Mucosa of rectum (tissue), 2 donors: Measurements from ENCODE around the gene FRA10AC1.

Experiments used
- H3K27ac ChIP-seq, 2 donors: one replicate each; pipeline ENCODE4 v1.7.0; 2013; ENCODE audit warnings: inconsistent platforms in 2 of 2, low read depth in 2 of 2, low read length in 2 of 2
- H3K27me3 ChIP-seq, 2 donors: one replicate each; pipeline ENCODE4 v1.7.0; 2013; ENCODE audit warnings: low read length in 2 of 2; ENCODE audit not compliant: control insufficient read depth in 2 of 2, insufficient read depth in 2 of 2
- H3K36me3 ChIP-seq, 2 donors: one replicate each; pipeline ENCODE4 v1.7.0; 2013; ENCODE audit warnings: low read length in 2 of 2; ENCODE audit not compliant: control insufficient read depth in 2 of 2, insufficient read depth in 2 of 2
- H3K4me1 ChIP-seq, 2 donors: one replicate each; pipeline ENCODE4 v1.7.0; 2013; ENCODE audit warnings: low read length in 2 of 2, mild to moderate bottlenecking in 1 of 2; ENCODE audit not compliant: control insufficient read depth in 2 of 2, insufficient read depth in 2 of 2
- H3K4me3 ChIP-seq, 2 donors: one replicate each; pipeline ENCODE4 v1.7.0; 2013; ENCODE audit warnings: low read length in 2 of 2
- H3K9ac ChIP-seq, 2 donors: one replicate each; pipeline ENCODE4 v1.7.0; 2013; ENCODE audit warnings: low read length in 2 of 2, low read depth in 1 of 2, mild to moderate bottlenecking in 1 of 2
- H3K9me3 ChIP-seq, 2 donors: one replicate each; pipeline ENCODE4 v1.7.0; 2013; ENCODE audit warnings: low read length in 2 of 2; ENCODE audit not compliant: control insufficient read depth in 2 of 2
- donor health status: healthy.
- donor health status: Normal muscosa, but diverticular disease.

The FRA10AC1 gene

DNA sequence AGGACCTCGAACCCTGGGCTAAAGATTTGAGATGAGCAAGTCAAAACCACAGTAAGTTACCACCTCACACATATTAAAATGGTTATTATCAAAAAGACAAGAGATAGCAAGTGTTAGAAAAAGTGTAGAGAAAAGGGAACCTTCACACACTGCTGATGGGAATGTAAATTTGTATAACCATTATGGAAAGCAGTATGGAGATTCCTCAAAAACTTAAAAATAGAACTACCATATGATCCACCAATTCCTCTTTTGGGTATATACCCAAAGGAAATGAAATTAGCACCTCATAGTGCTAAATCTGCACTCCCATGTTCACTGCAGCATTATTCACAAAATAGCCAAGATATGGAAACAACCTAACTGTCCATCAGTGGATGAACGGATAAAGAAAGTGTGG lies 20.8 kb upstream of the FRA10AC1 start:
- H3K27ac ChIP-seq, result no peak overlapping the region
- H3K4me1 ChIP-seq, result no peaks in the 10 kb centered on the region
- peaks cover 0 to 6% of the 10 kb centered on the region in 2 donors for H3K27me3 ChIP-seq
- H3K4me3 ChIP-seq, result no peak overlapping the region
- H3K9me3 ChIP-seq, result no peaks in the 10 kb centered on the region
- H3K36me3 ChIP-seq, result no peaks in the 10 kb centered on the region
- H3K9ac ChIP-seq, result no peak overlapping the region

DNA sequence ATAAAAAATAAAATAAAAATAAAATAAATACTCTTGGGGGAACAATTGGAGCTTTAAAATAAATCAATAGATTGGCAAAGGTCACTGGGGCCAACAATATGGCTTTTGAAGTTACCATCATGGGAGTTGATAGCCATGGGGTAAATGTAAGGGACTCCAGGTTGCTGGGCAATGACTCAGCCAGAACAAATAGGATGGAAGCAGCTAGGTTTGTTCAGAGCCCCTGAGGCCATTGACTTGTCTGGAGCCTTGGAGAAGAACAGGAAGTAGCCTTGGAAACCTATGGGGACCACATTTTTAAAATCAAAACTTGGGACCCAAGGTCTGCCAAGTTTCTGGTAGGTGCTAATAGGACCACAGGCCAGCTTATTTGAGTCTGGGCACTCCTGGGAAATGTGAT lies 20.2 kb upstream of the FRA10AC1 start:
- Histone ChIP-seq H3K4me3 (no peak overlapping the region), H3K27me3 (peaks cover 0 to 6% of the 10 kb centered on the region in 2 donors), H3K27ac (no peak overlapping the region), H3K36me3 (no peaks in the 10 kb centered on the region), H3K9me3 (no peaks in the 10 kb centered on the region), H3K9ac (no peak overlapping the region), H3K4me1 (no peaks in the 10 kb centered on the region)

DNA sequence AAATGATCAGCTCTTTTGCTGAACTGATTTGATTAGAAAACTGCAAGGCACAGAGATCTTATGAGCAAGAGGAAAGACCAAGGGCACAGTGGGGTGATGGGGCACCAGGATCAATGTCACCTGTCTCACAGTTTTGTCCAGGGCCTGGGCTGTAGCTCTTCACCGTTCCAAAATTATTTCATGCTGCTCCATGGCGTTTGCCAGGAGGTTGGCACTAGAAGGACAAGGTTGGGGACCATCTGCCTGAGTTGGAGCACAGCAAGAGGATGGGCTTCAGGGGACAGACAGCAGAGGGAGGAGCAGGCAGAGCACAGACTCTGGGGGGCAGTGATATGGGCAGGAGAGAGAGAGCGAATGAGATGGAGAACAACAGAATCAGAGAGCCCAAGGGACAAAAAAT lies 17.5 kb upstream of the FRA10AC1 start:
- H3K27me3 ChIP-seq, result peaks cover 0 to 3% of the 10 kb centered on the region in 2 donors
- H3K9ac ChIP-seq, result no peak overlapping the region
- no peaks in the 10 kb centered on the region for H3K36me3 ChIP-seq
- no peaks in the 10 kb centered on the region for H3K4me1 ChIP-seq
- no peaks in the 10 kb centered on the region for H3K9me3 ChIP-seq
- no peak overlapping the region for H3K4me3 ChIP-seq
- H3K27ac ChIP-seq, result no peak overlapping the region

DNA sequence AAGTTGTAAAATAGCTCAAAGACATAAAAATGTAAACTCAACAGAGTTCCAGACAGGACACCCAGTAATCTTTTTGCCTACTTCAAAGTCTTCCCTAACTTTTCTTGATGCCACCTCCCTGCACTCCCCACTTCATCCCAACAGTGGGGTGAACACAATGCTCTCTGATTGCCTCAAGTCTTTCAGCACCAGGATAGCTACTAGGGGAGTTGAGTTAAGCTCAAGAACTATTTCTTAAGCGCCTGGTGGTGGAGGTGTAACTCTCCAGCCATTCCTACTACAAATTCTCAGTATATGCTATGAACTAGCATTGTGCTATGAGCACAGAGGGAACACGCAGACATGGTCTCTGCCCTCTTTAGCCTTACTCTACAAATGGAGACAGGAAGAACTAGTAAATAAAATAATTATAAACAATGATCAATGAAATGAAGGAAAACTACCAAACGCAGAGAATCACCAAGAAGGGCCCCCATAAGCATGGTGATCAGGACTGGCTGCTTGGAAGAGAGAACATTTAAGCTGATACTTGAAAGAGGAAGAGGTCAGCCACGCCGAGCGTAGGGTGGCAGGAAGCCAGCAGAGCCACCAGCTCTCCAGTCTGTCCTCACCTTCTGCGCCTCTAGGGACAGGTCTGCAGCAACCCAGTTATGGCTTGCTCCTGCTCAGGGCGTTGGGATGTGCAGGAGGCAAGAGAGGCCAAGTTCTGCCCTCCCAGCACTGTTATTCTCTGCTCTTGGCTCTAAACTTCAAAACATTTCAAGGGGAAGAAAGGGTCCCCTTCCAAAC lies 16.7 kb upstream of the FRA10AC1 start:
- Histone ChIP-seq H3K27ac (no peak overlapping the region), H3K4me3 (no peak overlapping the region), H3K4me1 (no peaks in the 10 kb centered on the region), H3K9me3 (no peaks in the 10 kb centered on the region), H3K36me3 (no peaks in the 10 kb centered on the region), H3K9ac (no peak overlapping the region), H3K27me3 (no peaks in the 10 kb centered on the region)

DNA sequence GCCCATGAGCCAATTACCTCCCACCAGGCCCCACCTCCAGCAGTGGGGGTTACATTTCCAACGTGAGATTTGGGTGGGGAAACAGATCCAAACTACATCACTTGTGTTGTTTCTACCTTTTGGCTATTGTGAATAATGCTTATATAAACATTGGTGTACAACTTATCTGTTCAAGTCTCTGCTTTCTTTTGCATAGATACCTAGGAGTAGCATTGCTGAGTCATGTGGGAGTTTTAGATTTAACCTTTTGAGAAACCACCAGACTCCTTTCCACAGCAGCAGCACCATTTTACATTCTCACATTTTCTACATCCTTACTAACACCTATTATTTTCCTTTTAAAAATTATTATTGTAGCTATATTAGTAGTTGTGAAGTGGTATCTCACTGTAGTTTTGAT lies 14.4 kb upstream of the FRA10AC1 start:
- no peak overlapping the region for H3K27ac ChIP-seq
- no peak overlapping the region for H3K9ac ChIP-seq
- H3K4me3 ChIP-seq, result no peak overlapping the region
- no peaks in the 10 kb centered on the region for H3K27me3 ChIP-seq
- H3K36me3 ChIP-seq, result no peaks in the 10 kb centered on the region
- H3K4me1 ChIP-seq, result no peaks in the 10 kb centered on the region
- no peaks in the 10 kb centered on the region for H3K9me3 ChIP-seq

DNA sequence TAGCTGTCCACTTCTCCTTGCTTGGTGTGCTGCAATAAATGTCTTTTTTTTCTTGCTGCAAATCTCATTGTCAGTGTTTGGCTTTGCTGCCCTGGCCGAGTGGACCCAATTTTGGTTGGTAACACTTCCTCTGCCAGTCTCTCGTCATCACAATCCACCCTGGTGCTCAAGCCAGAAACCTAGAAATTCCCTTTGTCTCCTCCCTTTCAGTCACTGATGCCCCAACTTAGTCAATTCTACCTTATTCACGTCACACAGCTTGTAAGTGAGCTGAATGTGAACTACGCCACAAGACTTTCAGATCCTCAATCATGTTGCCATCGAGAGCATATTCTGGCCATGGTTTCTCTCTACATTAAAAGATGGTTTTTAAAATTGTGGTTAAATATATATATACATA lies 13.0 kb upstream of the FRA10AC1 start:
- no peaks in the 10 kb centered on the region for H3K27me3 ChIP-seq
- H3K27ac ChIP-seq, result no peak overlapping the region
- no peak overlapping the region for H3K9ac ChIP-seq
- H3K36me3 ChIP-seq, result no peaks in the 10 kb centered on the region
- no peaks in the 10 kb centered on the region for H3K4me1 ChIP-seq
- H3K9me3 ChIP-seq, result no peaks in the 10 kb centered on the region
- H3K4me3 ChIP-seq, result no peak overlapping the region

DNA sequence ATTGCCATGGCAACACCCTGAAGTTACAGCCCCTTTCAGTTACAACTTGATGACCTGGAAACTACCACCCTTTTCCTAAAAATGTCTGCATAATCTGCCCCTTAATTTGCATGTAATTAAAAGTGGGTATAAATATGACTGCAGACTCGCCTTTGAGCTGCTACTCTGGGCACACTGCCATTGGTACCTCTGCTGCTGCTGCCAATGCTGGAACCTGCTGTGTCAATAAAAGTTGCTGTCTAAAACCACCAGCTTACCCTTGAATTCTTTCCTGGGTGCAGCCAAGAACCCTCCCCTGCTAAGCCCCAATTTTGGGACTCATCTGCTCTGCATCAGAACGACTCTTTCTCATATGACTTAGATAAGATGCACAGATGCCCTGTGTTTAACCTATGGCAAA lies 10.2 kb upstream of the FRA10AC1 start:
- no peak overlapping the region for H3K27ac ChIP-seq
- H3K9ac ChIP-seq, result no peak overlapping the region
- no peaks in the 10 kb centered on the region for H3K36me3 ChIP-seq
- H3K9me3 ChIP-seq, result no peaks in the 10 kb centered on the region
- no peaks in the 10 kb centered on the region for H3K4me1 ChIP-seq
- H3K27me3 ChIP-seq, result no peaks in the 10 kb centered on the region
- no peak overlapping the region for H3K4me3 ChIP-seq

DNA sequence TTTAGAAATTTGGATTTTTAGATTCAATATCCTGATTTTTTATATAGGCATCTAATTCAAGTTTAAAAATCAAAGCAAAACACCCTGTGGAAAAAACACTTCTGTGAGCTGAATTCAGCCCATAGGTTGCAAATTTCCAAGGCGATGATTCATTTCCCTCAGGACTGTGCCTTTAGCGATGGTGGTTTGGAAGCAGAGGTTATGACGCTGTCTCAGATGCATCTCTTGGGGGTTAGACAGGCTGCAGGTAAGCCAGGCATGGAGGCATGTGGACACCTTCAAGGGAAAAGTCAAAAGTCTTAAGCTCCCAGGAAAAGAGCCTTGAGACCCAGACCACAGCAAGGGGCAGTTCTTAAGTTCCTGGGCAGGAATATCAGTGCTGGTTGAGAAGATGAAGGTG lies 9.5 kb upstream of the FRA10AC1 start:
- Histone ChIP-seq H3K27me3 (no peaks in the 10 kb centered on the region), H3K9ac (no peak overlapping the region), H3K4me1 (no peaks in the 10 kb centered on the region), H3K9me3 (no peaks in the 10 kb centered on the region), H3K36me3 (no peaks in the 10 kb centered on the region), H3K27ac (no peak overlapping the region), H3K4me3 (no peak overlapping the region)

DNA sequence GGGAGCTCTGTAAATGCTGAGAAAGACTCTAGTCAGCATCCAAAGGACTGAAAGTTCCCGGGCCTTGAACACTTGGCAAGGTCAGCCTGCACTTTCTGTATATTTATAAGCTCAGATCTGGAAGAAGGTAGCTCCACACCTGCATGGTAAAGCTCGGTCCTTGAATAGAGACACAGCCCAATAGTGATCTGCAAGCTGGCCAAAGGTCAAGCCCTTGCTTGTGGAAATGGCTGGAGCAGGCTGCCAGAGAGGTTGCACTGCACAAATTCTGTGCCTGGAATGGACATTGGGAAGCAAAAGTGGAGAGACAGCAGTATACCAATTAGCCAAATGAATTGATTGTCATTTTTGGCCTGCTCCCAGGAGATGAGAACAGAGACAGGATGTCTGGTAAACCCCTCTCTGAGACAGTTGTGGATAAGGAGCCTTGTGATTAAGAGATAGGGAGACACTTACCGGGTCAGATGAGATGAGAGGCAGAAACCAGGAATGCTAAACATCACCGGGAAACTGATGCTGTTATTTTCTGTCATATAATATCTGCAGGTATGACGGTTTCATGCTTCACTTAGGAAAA lies 8.0 kb upstream of the FRA10AC1 start:
- H3K4me3 ChIP-seq, result no peak overlapping the region
- H3K36me3 ChIP-seq, result no peaks in the 10 kb centered on the region
- no peak overlapping the region for H3K9ac ChIP-seq
- H3K27ac ChIP-seq, result no peak overlapping the region
- H3K4me1 ChIP-seq, result no peaks in the 10 kb centered on the region
- H3K9me3 ChIP-seq, result no peaks in the 10 kb centered on the region
- H3K27me3 ChIP-seq, result no peaks in the 10 kb centered on the region

DNA sequence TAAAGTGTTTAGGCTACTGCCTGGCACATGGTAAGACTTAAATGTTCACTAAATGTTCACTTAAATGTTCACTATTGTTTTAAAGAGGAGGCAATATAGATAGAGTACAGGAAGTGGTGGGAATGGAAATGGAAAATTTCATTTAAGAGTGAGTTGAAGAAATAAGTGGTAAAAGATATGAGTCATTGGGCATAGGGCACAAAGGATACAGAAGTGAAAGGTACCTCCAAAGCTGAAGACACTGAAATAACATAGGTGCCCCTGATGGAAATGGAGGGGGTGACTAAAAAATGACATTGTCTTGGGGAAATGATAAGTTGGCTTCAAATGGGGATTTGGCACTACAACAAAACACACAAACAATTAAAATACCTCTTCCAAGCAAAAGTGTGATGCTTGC lies 5.2 kb upstream of the FRA10AC1 start:
- no peaks in the 10 kb centered on the region for H3K36me3 ChIP-seq
- no peak overlapping the region for H3K4me3 ChIP-seq
- no peaks in the 10 kb centered on the region for H3K27me3 ChIP-seq
- no peak overlapping the region for H3K27ac ChIP-seq
- H3K9me3 ChIP-seq, result no peaks in the 10 kb centered on the region
- peaks cover 0 to 5% of the 10 kb centered on the region in 2 donors for H3K4me1 ChIP-seq
- H3K9ac ChIP-seq, result no peak overlapping the region
